H9 (cell line): ENCODE results near the gene NCL. TPM values are rescaled to one million over a fixed set of nuclear protein-coding genes. Genes with fewer than 3 reads are reported as not detected.

Source experiments
- DNase-seq: peaks from one replicate; pipeline ENCODE4 v3.0.0-alpha.2; 2017
- H2AFZ ChIP-seq: one replicate; pipeline ENCODE4 v1.6.1; 2013; ENCODE audit warnings: mild to moderate bottlenecking, low read length, control low read depth, moderate library complexity
- H2AK5ac ChIP-seq: 2 replicates; pipeline ENCODE4 v1.6.1; 2013; ENCODE audit warnings: low read length, control low read depth, mixed read lengths; ENCODE audit not compliant: insufficient read length
- H2BK120ac ChIP-seq: one replicate; pipeline ENCODE4 v1.6.1; 2013; ENCODE audit warnings: low read depth, mild to moderate bottlenecking, low read length, control low read depth, inconsistent platforms; ENCODE audit not compliant: poor library complexity, severe bottlenecking
- H2BK12ac ChIP-seq: 2 replicates; pipeline ENCODE4 v1.6.1; 2013; ENCODE audit warnings: low read length, control low read depth, mixed read lengths, low read depth; ENCODE audit not compliant: insufficient read length
- H2BK15ac ChIP-seq: 2 replicates; pipeline ENCODE4 v1.6.1; 2013; ENCODE audit warnings: low read depth, low read length, control low read depth
- H2BK20ac ChIP-seq: one replicate; pipeline ENCODE4 v1.6.1; 2013; ENCODE audit warnings: low read depth, mild to moderate bottlenecking, low read length, control low read depth, inconsistent platforms; ENCODE audit not compliant: poor library complexity, severe bottlenecking
- H2BK5ac ChIP-seq: 2 replicates; pipeline ENCODE4 v1.6.1; 2013; ENCODE audit warnings: low read length, control low read depth, mixed read lengths; ENCODE audit not compliant: insufficient read length
- H3K14ac ChIP-seq: 2 replicates; pipeline ENCODE4 v1.6.1; 2013; ENCODE audit warnings: low read length, control low read depth; ENCODE audit not compliant: insufficient read depth
- H3K18ac ChIP-seq: 2 replicates; pipeline ENCODE4 v1.6.1; 2013; ENCODE audit warnings: low read depth, mild to moderate bottlenecking, mixed read lengths, low read length, control low read depth; ENCODE audit not compliant: insufficient read length
- H3K23ac ChIP-seq: 2 replicates; pipeline ENCODE4 v1.6.1; 2013; ENCODE audit warnings: low read length, control low read depth, mixed read lengths, low read depth; ENCODE audit not compliant: insufficient read length
- H3K23me2 ChIP-seq: 2 replicates; pipeline ENCODE4 v1.6.1; 2013; ENCODE audit warnings: low read depth, mild to moderate bottlenecking, mixed read lengths, low read length, control low read depth; ENCODE audit not compliant: insufficient read length, poor library complexity, severe bottlenecking
- H3K27ac ChIP-seq: 2 replicates; pipeline ENCODE4 v1.5.1; 2013; ENCODE audit warnings: low read length, control low read depth, mixed read lengths, low read depth; ENCODE audit not compliant: insufficient read length
- H3K27me3 ChIP-seq: 2 replicates; pipeline ENCODE4 v1.6.1; 2013; ENCODE audit warnings: low read length, control low read depth, inconsistent platforms; ENCODE audit not compliant: insufficient read depth
- H3K4ac ChIP-seq: 2 replicates; pipeline ENCODE4 v1.6.1; 2013; ENCODE audit warnings: low read depth, mild to moderate bottlenecking, control low read depth, inconsistent platforms, low read length, moderate library complexity
- H3K4me1 ChIP-seq: 2 replicates; pipeline ENCODE4 v1.6.1; 2013; ENCODE audit warnings: low read length, control low read depth, inconsistent platforms; ENCODE audit not compliant: insufficient read depth
- H3K4me2 ChIP-seq: 2 replicates; pipeline ENCODE4 v1.6.1; 2013; ENCODE audit warnings: low read length, control low read depth, mixed read lengths; ENCODE audit not compliant: insufficient read length, insufficient read depth
- H3K56ac ChIP-seq: 2 replicates; pipeline ENCODE4 v1.6.1; 2013; ENCODE audit warnings: low read depth, mild to moderate bottlenecking, mixed read lengths, low read length, control low read depth; ENCODE audit not compliant: insufficient read length
- H3K79me1 ChIP-seq: 2 replicates; pipeline ENCODE4 v1.6.1; 2013; ENCODE audit warnings: low read depth, mild to moderate bottlenecking, moderate library complexity, low read length, control low read depth, inconsistent platforms; ENCODE audit not compliant: insufficient read depth, poor library complexity, severe bottlenecking
- H3K79me2 ChIP-seq: 2 replicates; pipeline ENCODE4 v1.6.1; 2013; ENCODE audit warnings: low read length, control low read depth, inconsistent platforms; ENCODE audit not compliant: insufficient read depth
- H3K9ac ChIP-seq: 2 replicates; pipeline ENCODE4 v1.6.1; 2013; ENCODE audit warnings: low read length, control low read depth, mixed read lengths; ENCODE audit not compliant: insufficient read length; ENCODE audit errors: extremely low read depth
- H3K9me3 ChIP-seq: one replicate; pipeline ENCODE4 v1.6.1; 2013; ENCODE audit warnings: low read depth, low read length, inconsistent platforms; ENCODE audit not compliant: control insufficient read depth
- H3T11ph ChIP-seq: one replicate; pipeline ENCODE4 v1.6.1; 2013; ENCODE audit warnings: mild to moderate bottlenecking, low read length, control low read depth, inconsistent platforms
- H4K20me1 ChIP-seq: one replicate; pipeline ENCODE4 v1.6.1; 2013; ENCODE audit not compliant: control insufficient read depth, insufficient read length, insufficient read depth
- H4K5ac ChIP-seq: 2 replicates; pipeline ENCODE4 v1.6.1; 2013; ENCODE audit warnings: low read depth, mild to moderate bottlenecking, mixed read lengths, low read length, control low read depth; ENCODE audit not compliant: insufficient read length
- H4K8ac ChIP-seq: replicated peaks from 2 replicates; pipeline ENCODE4 v1.6.1; 2013; ENCODE audit warnings: low read length, control low read depth, mixed read lengths, low read depth; ENCODE audit not compliant: insufficient read length
- H4K91ac ChIP-seq: 2 replicates; pipeline ENCODE4 v1.6.1; 2013; ENCODE audit warnings: low read depth, mild to moderate bottlenecking, moderate library complexity, mixed read lengths, low read length, control low read depth; ENCODE audit not compliant: insufficient read length
- H3K27ac Mint-ChIP-seq, 3 experiments: 2 replicates in 2 of 3; 3 replicates in 1 of 3; pipeline ENCODE4 v1.8.0; 2020 to 2021; ENCODE audit warnings: mixed read lengths in 3 of 3, mild to moderate bottlenecking in 1 of 3, moderate library complexity in 1 of 3
- H3K27me3 Mint-ChIP-seq: 2 replicates; pipeline ENCODE4 v1.8.0; 2021; ENCODE audit warnings: low read depth, mild to moderate bottlenecking, moderate library complexity, mixed read lengths
- H3K36me3 Mint-ChIP-seq, 3 experiments: 2 replicates in 2 of 3; 3 replicates in 1 of 3; pipeline ENCODE4 v1.8.0; 2020 to 2021; ENCODE audit warnings: low read depth in 3 of 3, mixed read lengths in 3 of 3; ENCODE audit not compliant: insufficient read depth in 1 of 3
- H3K4me1 Mint-ChIP-seq, 2 experiments: 2 replicates each; pipeline ENCODE4 v1.8.0; 2020; ENCODE audit warnings: mixed read lengths in 2 of 2
- H3K4me3 Mint-ChIP-seq, 2 experiments: 2 replicates in 1 of 2; 3 replicates in 1 of 2; pipeline ENCODE4 v1.8.0; 2020 to 2021; ENCODE audit warnings: mild to moderate bottlenecking in 2 of 2, mixed read lengths in 2 of 2, moderate library complexity in 1 of 2
- H3K9me3 Mint-ChIP-seq, 2 experiments: 2 replicates in 1 of 2; 3 replicates in 1 of 2; pipeline ENCODE4 v1.8.0; 2020; ENCODE audit warnings: mild to moderate bottlenecking in 2 of 2, mixed read lengths in 2 of 2, moderate library complexity in 1 of 2
- WGBS: extraction: QIAGEN DNeasy Blood & Tissue Kit; methylation state at CpG from one replicate; pipeline ENCODE4 v1.1.7; 2013; ENCODE audit warnings: missing lambda C conversion rate, low lambda C conversion rate, mixed read lengths; ENCODE audit not compliant: insufficient read length; ENCODE audit errors: extremely low coverage; 5-methylcytosine and 5-hydroxymethylcytosine counted together
- total RNA-seq: library from RNA; stranded (reverse); gene quantifications from 2 replicates; pipeline ENCODE4 v1.2.1, GENCODE V29; 2021
- TF ChIP-seq, protein P1 (sequence below): fragments of 200-600 bp; sonication (generic); conservative IDR thresholded peaks from 3 replicates; pipeline ENCODE4 v1.8.0; 2021; ENCODE audit warnings: antibody characterized with exemption, mild to moderate bottlenecking

Gene NCL
- total RNA-seq, 1 experiment from 2014 or later: 1,269 TPM

DNA sequence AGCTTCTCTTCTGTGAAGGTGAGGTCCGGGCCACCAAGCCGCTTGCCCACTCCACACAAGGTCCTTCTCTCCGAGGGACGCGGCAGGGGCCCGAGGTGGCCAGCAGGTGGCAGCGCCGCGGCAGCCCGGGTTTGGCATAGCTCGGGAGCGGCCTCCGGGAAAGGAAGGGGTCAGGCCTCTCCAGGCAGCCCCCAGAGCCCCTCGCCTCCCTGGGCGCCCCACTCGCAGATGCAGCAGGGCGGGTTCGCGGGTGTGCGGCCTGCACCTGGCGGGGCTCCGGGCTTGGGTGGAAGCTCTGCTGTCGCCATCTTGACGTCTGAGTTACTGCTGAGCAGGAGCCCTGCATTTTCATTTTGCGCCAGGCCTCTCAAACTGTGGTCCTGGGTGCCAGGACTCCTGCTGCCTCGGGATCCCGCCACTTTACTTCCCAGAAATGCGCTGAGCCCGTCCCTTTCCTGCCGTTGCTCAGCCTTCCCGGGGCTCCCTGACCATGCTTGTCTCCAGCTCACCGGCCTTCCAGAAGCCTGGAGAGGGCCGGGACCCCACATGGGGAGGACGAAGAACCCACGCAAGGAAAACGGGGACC, 18.6 kb upstream of the NCL start:
- no peak overlapping the region for H2BK15ac ChIP-seq
- H3K27ac ChIP-seq: no peak overlapping the region
- H2BK5ac ChIP-seq: no peak overlapping the region
- Mint-ChIP-seq H3K27me3 (peaks cover 4% of the 10 kb centered on the region; the same call in 1 of the 2 replicates), H3K36me3 (no peaks in the 10 kb centered on the region; a peak in 1 of 7 replicates), H3K4me3 (no peak overlapping the region), H3K4me1 (peaks cover 0 to 5% of the 10 kb centered on the region in 2 experiments; a peak in 1 of 4 replicates), H3K27ac (peak overlapping the region in 1 of 3 experiments; percentile 62; a peak in 1 of 7 replicates), H3K9me3 (peaks cover 3 to 6% of the 10 kb centered on the region in 2 experiments; a peak in 3 of 5 replicates)
- H3K4me2 ChIP-seq: no peak overlapping the region
- H4K91ac ChIP-seq: no peak overlapping the region
- no peaks in the 10 kb centered on the region for H3K79me1 ChIP-seq
- H3K18ac ChIP-seq: no peak overlapping the region
- TF ChIP-seq, protein P1, sequence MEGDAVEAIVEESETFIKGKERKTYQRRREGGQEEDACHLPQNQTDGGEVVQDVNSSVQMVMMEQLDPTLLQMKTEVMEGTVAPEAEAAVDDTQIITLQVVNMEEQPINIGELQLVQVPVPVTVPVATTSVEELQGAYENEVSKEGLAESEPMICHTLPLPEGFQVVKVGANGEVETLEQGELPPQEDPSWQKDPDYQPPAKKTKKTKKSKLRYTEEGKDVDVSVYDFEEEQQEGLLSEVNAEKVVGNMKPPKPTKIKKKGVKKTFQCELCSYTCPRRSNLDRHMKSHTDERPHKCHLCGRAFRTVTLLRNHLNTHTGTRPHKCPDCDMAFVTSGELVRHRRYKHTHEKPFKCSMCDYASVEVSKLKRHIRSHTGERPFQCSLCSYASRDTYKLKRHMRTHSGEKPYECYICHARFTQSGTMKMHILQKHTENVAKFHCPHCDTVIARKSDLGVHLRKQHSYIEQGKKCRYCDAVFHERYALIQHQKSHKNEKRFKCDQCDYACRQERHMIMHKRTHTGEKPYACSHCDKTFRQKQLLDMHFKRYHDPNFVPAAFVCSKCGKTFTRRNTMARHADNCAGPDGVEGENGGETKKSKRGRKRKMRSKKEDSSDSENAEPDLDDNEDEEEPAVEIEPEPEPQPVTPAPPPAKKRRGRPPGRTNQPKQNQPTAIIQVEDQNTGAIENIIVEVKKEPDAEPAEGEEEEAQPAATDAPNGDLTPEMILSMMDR: peak; percentile 88
- H3K23me2 ChIP-seq: no peaks in the 10 kb centered on the region
- H2AK5ac ChIP-seq: no peak overlapping the region
- no peaks in the 10 kb centered on the region for H3K4me1 ChIP-seq
- H3K79me2 ChIP-seq: no peaks in the 10 kb centered on the region
- H3K4ac ChIP-seq: no peak overlapping the region
- H4K5ac ChIP-seq: no peak overlapping the region
- H2BK120ac ChIP-seq: no peak overlapping the region
- no peaks in the 10 kb centered on the region for H4K20me1 ChIP-seq
- H2BK12ac ChIP-seq: no peak overlapping the region
- peak; percentile 88 for DNase-seq
- H4K8ac ChIP-seq: no peak overlapping the region
- H3K9ac ChIP-seq: no peak overlapping the region
- no peak overlapping the region for H3T11ph ChIP-seq
- no CpG with 5 or more reads among the region's 36 CpGs for WGBS
- H3K23ac ChIP-seq: no peak overlapping the region
- no peak overlapping the region for H2AFZ ChIP-seq
- H2BK20ac ChIP-seq: no peak overlapping the region
- no peak overlapping the region for H3K56ac ChIP-seq
- no peak overlapping the region for H3K14ac ChIP-seq
- no peaks in the 10 kb centered on the region for H3K27me3 ChIP-seq
- H3K9me3 ChIP-seq: no peaks in the 10 kb centered on the region
